SHP77 treated with DMSO at 0.1 percent for 48 hours (cell line): Measurements from ENCODE around the gene MRPS9.

Experiments
- DNase-seq: peaks from one replicate; lab custom pipeline; 2025; lab: John Stamatoyannopoulos, UW

Gene MRPS9

DNA sequence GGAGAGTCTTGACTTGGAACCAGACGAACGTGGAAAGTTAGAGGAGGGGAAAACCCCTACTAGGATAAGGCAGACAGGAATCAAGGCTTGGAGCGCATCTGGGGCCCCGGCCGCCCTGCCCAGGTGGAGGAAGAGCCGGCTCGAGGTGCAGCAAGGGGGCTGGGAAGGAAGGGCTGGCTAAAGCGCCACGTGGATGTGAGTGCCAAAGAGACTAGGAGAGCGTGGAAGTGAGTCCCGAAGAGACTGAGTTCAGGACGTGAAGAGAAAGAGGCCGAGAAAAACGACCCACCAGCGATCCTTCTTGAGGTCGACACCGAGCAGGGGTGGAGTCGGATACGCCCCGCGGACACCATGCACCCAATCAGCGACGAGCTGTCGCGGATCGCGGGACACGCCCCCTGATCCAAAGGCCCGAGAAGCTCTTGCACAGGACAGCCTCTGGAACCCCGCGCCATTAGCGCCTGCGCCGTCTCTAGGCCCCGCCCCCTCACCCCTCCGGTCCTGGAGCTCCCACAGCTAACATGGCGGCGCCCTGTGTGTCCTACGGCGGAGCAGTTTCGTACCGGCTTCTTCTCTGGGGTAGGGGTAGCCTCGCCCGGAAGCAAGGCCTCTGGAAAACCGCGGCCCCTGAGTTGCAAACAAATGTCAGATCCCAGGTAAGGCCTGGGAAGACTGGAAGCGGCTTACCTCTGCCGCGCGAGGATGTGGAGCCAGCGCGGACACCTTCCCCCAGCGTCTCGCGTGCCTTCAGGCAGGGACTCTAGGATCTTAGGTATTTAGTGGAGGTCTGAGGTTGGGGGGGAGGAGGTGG lies at the start of gene MRPS9:
MRPS9 (plus strand) TSS at position 498 of the 811 bp plus-strand sequence; CDS start at position 522, 24 bp downstream.
- DNase-seq, result peak; percentile 87

- DNase-seq, result no peak
Observed at GRCh38 chr2:105005181-105005951, 32.5 kb upstream of the MRPS9 start.

DNA sequence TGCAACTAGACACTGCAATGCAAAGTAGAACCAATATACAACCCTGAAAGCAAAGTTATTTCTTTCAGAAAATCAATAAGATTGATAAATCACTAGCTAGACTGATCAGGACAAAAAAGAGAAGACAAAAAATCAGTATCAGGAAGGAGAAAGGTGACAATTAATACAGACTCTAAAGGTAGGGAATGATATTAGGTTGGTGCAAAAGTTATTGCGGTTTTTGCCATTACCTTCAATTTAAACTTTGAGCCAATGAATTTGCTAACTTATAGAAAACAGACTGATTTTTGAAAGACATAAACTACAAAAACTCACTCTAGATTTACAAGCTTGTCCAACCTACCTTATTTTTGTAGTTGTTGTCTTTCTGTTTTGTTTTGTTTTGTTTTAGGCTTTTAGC lies 30.5 kb upstream of the MRPS9 start:
- no peak for DNase-seq

DNA sequence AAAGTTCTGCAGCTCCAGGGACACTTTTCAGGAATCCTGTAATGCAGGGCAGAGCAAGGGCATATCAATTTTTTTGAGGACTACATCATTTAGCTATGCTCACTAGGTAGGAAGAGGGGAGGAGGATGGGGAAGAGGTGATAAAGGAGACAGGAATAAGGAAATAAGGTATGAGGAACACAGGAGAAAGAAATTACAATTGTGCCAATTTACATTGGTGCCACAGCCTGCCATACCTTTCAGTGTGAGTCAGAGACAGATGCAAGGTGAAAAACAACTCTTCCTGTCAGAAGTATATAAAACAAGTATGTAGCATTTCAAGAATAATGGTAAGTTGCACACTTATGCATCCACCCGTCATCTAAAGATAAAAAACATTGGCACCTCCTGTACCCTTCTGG lies 5.4 kb upstream of the MRPS9 start:
- no peak for DNase-seq

DNA sequence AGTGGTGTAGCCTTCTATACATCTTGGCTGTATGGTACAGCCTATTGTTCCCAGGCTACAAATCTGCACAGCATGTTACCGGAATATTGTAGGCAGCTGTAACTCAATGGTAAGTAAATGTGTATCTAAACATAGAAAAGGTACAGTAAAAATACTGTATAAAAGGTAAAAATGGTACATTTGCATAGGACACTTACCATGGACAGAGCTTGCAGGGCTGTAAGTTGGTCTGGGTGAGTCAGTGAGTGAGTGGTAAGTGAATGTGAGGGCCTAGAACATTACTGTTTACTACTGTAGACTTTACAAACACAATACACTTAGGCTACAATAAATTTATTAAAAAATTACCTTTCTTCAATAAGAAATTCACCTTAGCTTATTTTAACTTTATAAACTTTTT lies 3.7 kb upstream of the MRPS9 start:
- no peak for DNase-seq

DNA sequence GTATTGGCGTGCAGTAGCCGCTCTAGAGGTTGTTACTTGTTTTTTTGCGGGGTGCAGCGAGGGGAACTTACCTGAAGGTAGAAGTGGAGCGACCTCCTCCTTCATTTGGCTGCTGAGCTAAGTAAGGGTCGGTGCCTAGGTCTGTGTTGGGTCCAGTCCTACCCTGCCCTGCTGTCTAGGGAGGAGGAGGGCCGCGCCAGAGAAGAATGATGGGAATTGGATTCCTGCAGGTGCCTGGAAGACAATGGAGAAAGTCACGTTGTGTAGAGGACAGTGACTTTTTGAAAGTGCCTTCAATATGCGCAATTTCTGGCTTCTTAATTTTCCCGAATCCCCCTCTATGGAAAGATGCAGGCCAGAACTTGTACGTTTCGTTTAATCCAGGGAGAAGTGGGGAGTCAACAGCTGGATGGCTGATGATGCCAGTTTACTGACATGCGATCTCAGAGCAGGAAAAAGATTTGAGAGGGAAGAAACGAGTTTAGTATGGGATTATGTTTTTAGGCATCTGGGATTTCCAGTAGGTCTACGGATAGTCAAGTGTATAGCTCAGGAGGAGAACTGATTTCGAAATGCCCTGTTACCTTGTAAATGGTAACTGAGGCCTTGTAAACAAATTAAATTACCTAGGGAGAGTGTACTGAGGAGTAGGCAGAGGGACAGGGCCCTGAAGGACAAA lies 653 bp downstream of the MRPS9 start:
- DNase-seq, result no peak

DNA sequence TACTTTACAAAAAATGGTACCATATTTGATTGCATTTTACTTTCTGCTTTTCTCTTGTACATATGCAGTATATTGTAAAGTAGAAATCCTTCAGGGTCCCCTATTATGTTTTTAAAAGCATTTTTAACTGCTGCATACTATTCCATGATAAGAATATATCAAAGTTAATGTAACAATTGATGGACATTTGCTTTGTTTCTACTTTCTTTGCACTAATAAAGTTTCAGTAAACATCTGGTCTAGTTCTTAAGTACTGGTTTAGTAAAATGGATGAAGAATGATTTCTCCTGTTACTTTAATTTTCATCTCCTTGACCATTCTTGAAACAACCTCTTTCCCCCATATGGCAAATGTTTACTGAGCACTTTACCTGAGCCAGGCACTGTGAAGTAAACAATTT lies 1.7 kb downstream of the MRPS9 start:
- no peak for DNase-seq

DNA sequence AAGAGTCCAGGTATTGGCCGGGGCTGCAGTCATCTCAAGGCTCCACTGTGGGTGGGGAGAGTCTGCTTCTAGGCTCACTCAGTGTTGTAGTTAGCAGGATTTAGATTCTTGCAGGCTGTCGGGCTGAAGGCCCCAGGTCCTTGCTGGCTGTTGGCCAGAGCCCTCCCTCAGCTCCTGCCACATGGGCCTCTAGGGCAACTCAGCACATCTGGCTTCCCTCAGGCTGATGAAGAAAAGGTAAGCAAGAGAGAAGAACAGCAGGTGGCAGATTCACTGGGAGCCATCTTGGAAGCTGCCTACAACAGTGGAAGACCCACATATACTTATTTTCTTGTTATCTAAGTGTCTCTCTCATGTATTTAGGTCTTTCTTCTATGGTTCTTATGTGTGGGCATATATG lies 4.3 kb downstream of the MRPS9 start:
- DNase-seq, result no peak

- DNase-seq, result no peak
Observed at GRCh38 chr2:105052773-105053172, 14.9 kb downstream of the MRPS9 start.

DNA sequence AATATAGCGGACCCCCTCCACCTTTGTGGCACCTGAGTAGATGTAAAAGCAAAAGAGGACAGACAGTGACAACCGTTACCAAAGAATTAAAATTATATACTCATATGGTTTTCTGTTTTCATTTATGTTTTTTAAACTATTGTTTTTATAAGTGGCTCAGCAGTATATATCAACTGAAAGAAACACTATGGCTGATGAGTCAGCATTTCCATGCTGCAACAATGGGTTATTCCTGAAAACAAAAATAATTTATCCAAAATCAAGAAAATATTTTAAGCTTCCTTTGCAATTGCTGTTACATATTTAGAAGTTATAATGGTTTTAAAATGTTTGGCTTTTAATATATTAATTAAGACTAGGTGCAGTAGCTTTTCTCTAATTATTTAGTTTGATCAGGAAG lies 17.7 kb downstream of the MRPS9 start:
- DNase-seq, result no peak

DNA sequence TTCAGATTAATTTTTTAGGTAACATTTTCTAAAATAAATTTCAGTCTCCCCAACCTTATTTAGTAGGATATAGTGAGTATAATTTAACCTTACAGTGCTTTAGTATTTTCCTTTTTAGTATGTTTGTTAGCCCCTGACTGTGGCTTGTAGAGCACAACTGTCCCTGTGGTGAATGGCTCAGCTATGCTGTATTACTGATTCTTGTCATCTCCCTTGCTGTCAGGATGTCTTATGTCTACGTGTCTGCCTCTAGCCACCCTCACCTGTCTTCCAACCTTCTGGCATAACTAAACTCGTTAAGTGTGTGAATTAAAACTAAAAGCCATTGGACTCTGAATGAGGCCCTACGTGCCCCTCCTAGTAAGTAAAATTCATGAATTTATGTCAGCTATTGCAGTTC lies 18.4 kb downstream of the MRPS9 start:
- no peak for DNase-seq

DNA sequence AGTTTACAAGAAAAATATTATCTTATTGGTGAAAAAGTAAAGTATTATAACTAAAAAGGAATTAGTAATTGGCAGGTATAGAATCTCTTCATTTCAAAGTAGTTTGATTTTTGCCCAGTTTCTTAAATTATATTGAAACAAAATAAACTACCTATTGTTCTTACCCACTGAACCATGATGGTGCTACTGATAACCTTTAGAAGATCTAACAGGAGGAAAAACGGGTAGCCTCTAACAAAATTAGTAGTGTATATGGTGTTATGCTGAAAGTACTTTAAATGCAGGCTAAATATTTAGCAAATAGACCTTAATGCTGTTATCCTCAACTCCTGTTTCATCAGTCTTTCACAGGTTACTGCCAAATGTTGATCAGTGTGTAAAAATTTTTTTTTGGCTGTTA lies 19.1 kb downstream of the MRPS9 start:
- no peak for DNase-seq

DNA sequence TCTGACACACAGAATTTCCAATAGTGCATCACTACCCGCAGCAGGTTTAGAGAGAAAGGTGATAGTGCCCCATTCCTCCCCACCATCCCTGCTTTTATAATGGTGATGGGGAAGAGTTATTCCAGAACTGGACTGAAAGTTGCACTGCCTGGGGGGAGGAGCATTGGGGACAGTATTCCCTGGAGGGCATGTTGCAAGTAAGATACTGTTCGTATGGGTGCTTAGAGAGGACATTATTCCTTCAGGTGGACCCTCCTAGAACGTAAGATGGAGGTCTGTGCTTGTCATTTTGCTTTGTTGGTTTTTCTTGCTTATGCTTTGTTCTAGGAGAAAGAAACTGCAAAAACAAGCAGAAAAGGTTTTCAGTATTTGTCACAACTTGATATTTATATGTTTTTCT lies 23.7 kb downstream of the MRPS9 start:
- no peak for DNase-seq

- no peak for DNase-seq
Observed at GRCh38 chr2:105062158-105062557, 24.3 kb downstream of the MRPS9 start.

GRCh38 chr2:105068387-105068786 lies 30.5 kb downstream of the MRPS9 start:
- DNase-seq, result no peak

- no peak for DNase-seq
Observed at GRCh38 chr2:105068875-105069274, 31.0 kb downstream of the MRPS9 start.

DNA sequence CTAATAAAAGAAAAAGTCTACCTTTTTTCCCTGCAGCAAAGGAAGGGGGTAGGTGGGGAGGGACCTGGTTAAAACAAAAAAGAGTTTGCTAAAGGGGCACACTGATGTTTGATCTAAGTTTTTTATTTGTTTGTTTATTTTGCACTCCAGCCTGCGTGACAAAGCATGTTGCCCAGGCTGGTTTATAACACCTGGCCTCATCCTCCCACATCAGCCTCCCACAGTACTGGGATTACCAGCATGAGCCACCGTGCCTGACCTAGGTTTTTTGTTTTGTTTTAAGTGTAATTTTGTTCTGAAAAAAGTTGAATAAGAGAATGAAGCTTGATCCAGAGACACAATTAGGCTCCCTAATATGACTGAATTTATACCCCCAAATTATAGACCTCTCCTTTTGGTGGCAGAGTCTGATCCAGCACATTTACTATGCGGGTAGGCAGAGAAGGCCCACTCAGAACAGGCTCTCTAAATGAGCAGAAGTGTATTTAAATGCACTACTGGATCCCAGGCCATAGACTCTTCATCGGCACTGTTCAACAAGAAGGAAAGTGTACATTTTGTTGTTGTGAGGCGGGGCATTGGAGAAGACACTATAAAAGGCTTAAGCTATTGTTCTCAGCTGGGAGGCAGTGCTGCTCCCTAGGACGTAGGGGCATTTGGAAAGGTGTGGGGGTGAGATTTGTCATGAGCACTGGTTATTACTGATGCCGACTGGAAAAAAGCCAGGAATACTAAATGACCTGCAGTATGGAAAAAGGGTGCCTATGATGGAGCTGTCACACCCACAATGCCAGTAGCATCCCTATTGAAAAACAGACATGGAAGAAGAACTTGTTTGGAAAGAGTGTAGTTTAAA lies 32.4 kb downstream of the MRPS9 start:
- no peak for DNase-seq

- DNase-seq, result no peak
Observed at GRCh38 chr2:105071379-105071778, 33.5 kb downstream of the MRPS9 start.

DNA sequence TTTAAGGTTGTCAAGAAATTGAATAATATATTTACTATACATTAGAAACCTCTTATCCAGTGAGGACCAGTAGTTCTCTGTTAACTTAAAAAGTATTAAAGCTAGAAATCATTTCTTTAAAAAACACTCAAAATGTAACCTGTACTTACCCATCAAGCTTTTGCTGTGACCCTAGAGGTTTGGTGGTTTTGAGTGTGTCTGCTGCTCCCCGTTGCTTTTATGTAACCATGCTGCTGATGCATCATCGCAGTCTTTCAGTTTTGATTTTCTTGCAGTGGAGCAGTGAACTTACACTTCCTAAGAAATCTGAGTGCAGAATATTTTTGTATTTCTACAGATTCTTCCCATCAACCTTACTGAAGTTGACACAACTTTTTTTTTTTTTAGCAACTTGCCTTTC lies 34.2 kb downstream of the MRPS9 start:
- no peak for DNase-seq

DNA sequence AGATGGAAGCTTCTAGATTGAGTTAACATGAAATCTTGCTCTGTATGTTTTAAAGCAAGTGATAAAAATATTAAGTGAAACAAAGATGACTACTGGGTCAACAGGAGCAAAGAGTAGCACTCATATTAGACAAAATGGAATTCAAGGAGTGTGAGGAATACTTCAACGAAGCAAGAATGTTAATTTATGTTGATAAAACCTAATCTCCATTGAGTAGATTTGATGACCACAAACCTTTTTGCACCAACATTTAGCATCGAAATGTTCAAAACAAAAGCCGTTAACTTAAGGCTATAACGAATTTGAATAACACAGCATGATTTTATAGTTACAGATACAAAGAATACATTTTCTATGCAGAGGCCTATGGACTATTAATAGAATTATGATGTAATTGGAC lies 35.7 kb downstream of the MRPS9 start:
- DNase-seq, result no peak

GRCh38 chr2:105076121-105076520 lies 38.3 kb downstream of the MRPS9 start:
- no peak for DNase-seq

GRCh38 chr2:105078906-105079495 lies 41.1 kb downstream of the MRPS9 start:
- DNase-seq, result no peak
